Measurements from ENCODE around the gene ZSWIM4.

- no peak for TF ChIP-seq CTCF (IDR thresholded peaks at IDR 0.05)
- TF ChIP-seq REST (IDR thresholded peaks at IDR 0.05; ENCODE audit: insufficient read depth in 1 of 2, low read depth in 2 of 2, low read length in 1 of 2) = no peak
Observed at GRCh38 chr19:13848340-13848677, 53.1 kb downstream of the ZSWIM4 start.

Measured in Panc1 (cell line).